Kidney (tissue), 14 donors: Measurements from ENCODE around the gene ATL2. TPM values are rescaled to one million over a fixed set of nuclear protein-coding genes. Genes with fewer than 3 reads are reported as not detected.

Experiments
- DNase-seq, 5 donors: peaks; one replicate each; pipeline ENCODE4 v3.0.0-alpha.2; 2013 to 2020
- FAIRE-seq: peaks from 2 replicates; lab custom pipeline; 2012; peaks lifted over from hg19 to GRCh38; lab: Jason Lieb, UNC
- H3K27ac ChIP-seq, 2 donors: one replicate each; pipeline ENCODE4 v1.7.0; 2013; ENCODE audit warnings: low read depth in 2 of 2, low read length in 2 of 2, inconsistent platforms in 1 of 2
- H3K27me3 ChIP-seq: one replicate; pipeline ENCODE4 v1.7.1; 2013; ENCODE audit warnings: low read length, inconsistent platforms; ENCODE audit not compliant: control insufficient read depth, insufficient read depth
- H3K36me3 ChIP-seq, 3 donors: one replicate each; pipeline versions ENCODE4 v1.7.0 to v1.7.1; 2013; ENCODE audit warnings: low read length in 3 of 3, control low read depth in 1 of 3, inconsistent platforms in 1 of 3; ENCODE audit not compliant: insufficient read depth in 3 of 3, control insufficient read depth in 2 of 3
- H3K4me1 ChIP-seq, 3 donors: one replicate each; pipeline versions ENCODE4 v1.7.0 to v1.7.1; 2013; ENCODE audit warnings: low read length in 3 of 3, inconsistent platforms in 1 of 3, low read depth in 1 of 3; ENCODE audit not compliant: control insufficient read depth in 2 of 3, insufficient read depth in 2 of 3
- H3K4me3 ChIP-seq, 3 donors: one replicate each; pipeline versions ENCODE4 v1.7.0 to v1.8.1; 2013; ENCODE audit warnings: low read length in 3 of 3, control low read depth in 1 of 3, inconsistent platforms in 1 of 3
- H3K9ac ChIP-seq, 3 donors: one replicate each; pipeline versions ENCODE4 v1.7.0 to v1.7.1; 2013; ENCODE audit warnings: low read length in 3 of 3, control low read depth in 1 of 3, inconsistent platforms in 1 of 3
- H3K9me3 ChIP-seq, 3 donors: one replicate each; pipeline versions ENCODE4 v1.7.0 to v1.7.1; 2013; ENCODE audit warnings: low read length in 3 of 3, control low read depth in 1 of 3, inconsistent platforms in 1 of 3; ENCODE audit not compliant: control insufficient read depth in 2 of 3, insufficient read depth in 1 of 3
- intact Hi-C: fragments of 100-400 bp; cut with DNase I; formaldehyde crosslinking; loops from one replicate; pipeline ENCODE4 v1.11.1; 2022
- polyA plus RNA-seq: library from polyadenylated mRNA; stranded (reverse); fragments of 350-450 nt; fragmentation: Illumina TruSeq; extraction: RNeasy Lipid Tissue Mini Kit (QIAGEN cat#74804); gene quantifications from one replicate; pipeline ENCODE4 v1.2.3, GENCODE V29; 2014; ENCODE audit warnings: low read depth, low replicate concordance; ENCODE audit not compliant: insufficient read depth
- total RNA-seq: library from RNA; stranded (reverse); fragmentation: NEBNext Ultra II Directional; extraction: Animal tissue kit (Norgen Biotek cat#: 25700); gene quantifications from one replicate; pipeline ENCODE4 v1.2.1, GENCODE V29; 2021
- TF ChIP-seq, protein P1 (sequence below): IDR thresholded peaks from 3 replicates; pipeline ENCODE4 v1.5.1; 2012; ENCODE audit warnings: mild to moderate bottlenecking, moderate library complexity, borderline replicate concordance; ENCODE audit not compliant: insufficient read depth; ENCODE audit errors: extremely low read depth
- donor health status: control.
- donor health status: control.
- donor health status: control.
- donor health status: control.
- donor health status: control.
- donor health status: DM: yes; HTN: yes; CAD: no.
- donor health status: Normal renal cell carcinoma (clear cell type).

Gene ATL2
- total and polyA plus RNA-seq, 2 donors from 2014 or later: 22.0 to 52.1 TPM

DNA sequence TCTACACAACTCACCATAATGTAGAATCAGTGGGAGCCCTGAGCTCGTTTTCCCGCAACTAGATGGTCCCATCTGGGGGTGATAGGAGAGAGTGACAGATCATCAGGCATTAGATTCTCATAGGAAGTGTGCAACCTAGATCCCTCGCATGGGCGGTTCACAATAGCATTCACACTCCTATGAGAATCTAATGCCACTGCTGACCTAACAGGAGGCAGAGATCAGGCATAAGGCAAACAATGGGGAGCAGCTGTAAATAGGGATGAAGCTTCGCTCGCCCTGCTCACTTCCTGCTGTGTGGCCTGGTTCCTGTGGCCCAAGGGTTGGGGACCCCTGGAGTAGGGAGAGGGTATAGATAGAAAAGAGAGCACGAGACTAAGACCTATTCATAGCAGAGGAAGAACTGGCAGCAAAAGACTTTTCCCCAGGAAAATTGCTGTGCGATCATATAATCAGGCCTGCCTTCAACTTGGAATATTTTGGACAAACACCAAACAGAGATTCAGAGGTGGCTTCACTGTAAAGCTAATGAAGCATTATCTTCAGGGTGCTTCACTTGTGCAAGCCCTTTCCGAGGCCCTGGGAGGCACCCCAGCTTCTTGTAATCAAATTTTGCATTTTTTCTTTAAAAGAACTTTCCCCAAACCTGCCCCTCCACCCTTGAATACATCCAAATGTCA, 29.0 kb upstream of the ATL2 start:
- DNase-seq: no peak
- no peaks in the 10 kb centered on the region for H3K27me3 ChIP-seq
- H3K4me1 ChIP-seq: peaks cover 0 to 10% (median 8%) of the 10 kb centered on the region in 3 donors
- no peaks in the 10 kb centered on the region for H3K36me3 ChIP-seq
- no peak overlapping the region for H3K4me3 ChIP-seq
- no peak overlapping the region for H3K27ac ChIP-seq
- TF ChIP-seq, protein P1, sequence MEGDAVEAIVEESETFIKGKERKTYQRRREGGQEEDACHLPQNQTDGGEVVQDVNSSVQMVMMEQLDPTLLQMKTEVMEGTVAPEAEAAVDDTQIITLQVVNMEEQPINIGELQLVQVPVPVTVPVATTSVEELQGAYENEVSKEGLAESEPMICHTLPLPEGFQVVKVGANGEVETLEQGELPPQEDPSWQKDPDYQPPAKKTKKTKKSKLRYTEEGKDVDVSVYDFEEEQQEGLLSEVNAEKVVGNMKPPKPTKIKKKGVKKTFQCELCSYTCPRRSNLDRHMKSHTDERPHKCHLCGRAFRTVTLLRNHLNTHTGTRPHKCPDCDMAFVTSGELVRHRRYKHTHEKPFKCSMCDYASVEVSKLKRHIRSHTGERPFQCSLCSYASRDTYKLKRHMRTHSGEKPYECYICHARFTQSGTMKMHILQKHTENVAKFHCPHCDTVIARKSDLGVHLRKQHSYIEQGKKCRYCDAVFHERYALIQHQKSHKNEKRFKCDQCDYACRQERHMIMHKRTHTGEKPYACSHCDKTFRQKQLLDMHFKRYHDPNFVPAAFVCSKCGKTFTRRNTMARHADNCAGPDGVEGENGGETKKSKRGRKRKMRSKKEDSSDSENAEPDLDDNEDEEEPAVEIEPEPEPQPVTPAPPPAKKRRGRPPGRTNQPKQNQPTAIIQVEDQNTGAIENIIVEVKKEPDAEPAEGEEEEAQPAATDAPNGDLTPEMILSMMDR: no peak
- intact Hi-C loops: no loop called here
- H3K9me3 ChIP-seq: no peaks in the 10 kb centered on the region
- FAIRE-seq: no peak
- no peak overlapping the region for H3K9ac ChIP-seq

DNA sequence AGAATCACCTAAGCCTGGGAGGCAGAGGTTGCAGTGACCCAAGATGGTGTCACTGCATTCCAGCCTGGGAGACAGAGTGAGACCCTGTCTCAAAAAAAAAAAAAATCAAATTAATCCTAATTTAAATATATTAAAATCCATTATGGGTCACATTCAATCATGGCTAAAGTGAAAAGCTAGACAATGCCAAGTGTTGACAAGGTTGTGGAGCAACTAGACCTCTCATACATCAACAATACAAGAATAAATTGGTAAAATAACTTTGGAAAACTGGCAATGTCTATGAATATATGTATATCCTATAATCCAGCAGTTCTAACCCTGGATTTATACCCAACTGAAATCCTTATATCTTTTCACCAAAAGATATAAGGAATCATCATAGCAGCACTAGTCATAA, 23.4 kb upstream of the ATL2 start:
- H3K27ac ChIP-seq: no peak overlapping the region
- no peaks in the 10 kb centered on the region for H3K4me1 ChIP-seq
- no peak overlapping the region for H3K4me3 ChIP-seq
- intact Hi-C loops: no loop called here
- TF ChIP-seq, protein P1: no peak
- H3K9me3 ChIP-seq: no peaks in the 10 kb centered on the region
- FAIRE-seq: no peak
- no peaks in the 10 kb centered on the region for H3K36me3 ChIP-seq
- no peak for DNase-seq
- no peaks in the 10 kb centered on the region for H3K27me3 ChIP-seq
- H3K9ac ChIP-seq: no peak overlapping the region

DNA sequence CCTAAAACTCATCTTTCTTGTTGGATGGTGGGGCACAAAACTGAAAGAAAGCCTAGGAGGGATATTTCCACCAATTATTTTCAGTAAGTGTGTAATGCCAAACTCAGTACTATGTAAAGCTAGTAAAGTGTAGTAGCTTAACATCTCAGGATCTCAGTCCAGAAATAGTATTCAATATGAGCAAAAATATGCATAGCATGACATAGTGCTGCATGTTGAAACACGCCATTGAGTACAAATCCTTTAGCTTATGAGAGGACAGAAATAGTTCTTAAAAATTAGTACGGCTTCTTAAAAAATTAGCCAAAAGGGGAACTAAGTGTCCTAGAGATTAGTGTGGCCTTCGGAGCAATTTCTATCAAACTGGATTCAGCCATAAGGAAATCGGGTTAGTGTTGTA, 21.7 kb upstream of the ATL2 start:
- Histone ChIP-seq H3K36me3 (no peaks in the 10 kb centered on the region), H3K4me1 (no peaks in the 10 kb centered on the region), H3K27me3 (no peaks in the 10 kb centered on the region), H3K4me3 (no peak overlapping the region), H3K9ac (no peak overlapping the region), H3K9me3 (no peaks in the 10 kb centered on the region), H3K27ac (no peak overlapping the region)
- no peak for DNase-seq
- intact Hi-C loops: no loop called here
- TF ChIP-seq, protein P1: no peak
- no peak for FAIRE-seq
